Right lobe of liver (tissue), 4 donors: ENCODE measurements around the gene FAHD2B.
"Not testable (repeated sequence)": the region's sequence is repeated elsewhere in the genome, so short reads cannot be mapped to it uniquely, and the experiment has no call there.

Source experiments
- CTCF ChIP-seq, 4 donors: fragments of 200-600 bp in 3 of 4; fragments of 450-650 bp in 1 of 4; IDR thresholded peaks; one replicate each; pipeline versions ENCODE4 v1.5.1 to v1.8.0; 2016 to 2022; ENCODE audit warnings: antibody characterized with exemption in 4 of 4, mild to moderate bottlenecking in 2 of 4
- POLR2A ChIP-seq: fragments of 450-650 bp; IDR thresholded peaks from one replicate; pipeline ENCODE4 v1.6.1; 2017; ENCODE audit warnings: antibody characterized with exemption, mild to moderate bottlenecking
- donor health status: DM: no; HTN: no; CAD: no.
- donor health status: DM: no; HTN: no; CAD: no.
- donor health status: DM: no; HTN: yes; CAD: no.

GRCh38 chr2:97106878-97107277 is 12.2 kb upstream of the FAHD2B start:
- not testable (repeated sequence) for TF ChIP-seq CTCF (IDR thresholded peaks at IDR 0.05); POLR2A
